ENCODE measurements around the gene CLEC2A.

CLEC2A gene

DNA sequence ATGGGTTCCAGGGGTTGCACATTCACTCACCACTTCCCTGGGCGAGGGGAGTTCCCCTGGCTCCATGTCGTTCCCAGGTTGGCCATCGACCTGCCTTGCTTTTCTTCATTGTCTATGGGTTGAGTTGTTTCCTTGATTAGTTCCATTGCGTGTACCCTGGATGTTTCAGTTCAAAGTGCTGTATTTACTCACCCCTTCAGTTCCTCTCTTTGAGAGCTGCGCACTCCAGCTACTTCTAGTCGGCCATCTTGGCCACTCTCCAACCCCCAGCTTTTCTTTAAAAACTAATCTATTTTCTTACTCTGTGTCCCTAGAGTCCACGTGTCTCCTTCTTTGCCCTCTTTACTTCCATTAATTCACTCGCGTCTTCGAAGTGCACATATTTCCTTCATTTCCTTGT is 11.7 kb downstream of the CLEC2A start:
- no peak for TF ChIP-seq CTCF (conservative IDR thresholded peaks at IDR 0.05; ENCODE audit: low read length)
- DNase-seq (ENCODE audit: low read depth), result no peak
- no peak overlapping the region for H3K4me3 ChIP-seq (ENCODE audit: low read length)

DNA sequence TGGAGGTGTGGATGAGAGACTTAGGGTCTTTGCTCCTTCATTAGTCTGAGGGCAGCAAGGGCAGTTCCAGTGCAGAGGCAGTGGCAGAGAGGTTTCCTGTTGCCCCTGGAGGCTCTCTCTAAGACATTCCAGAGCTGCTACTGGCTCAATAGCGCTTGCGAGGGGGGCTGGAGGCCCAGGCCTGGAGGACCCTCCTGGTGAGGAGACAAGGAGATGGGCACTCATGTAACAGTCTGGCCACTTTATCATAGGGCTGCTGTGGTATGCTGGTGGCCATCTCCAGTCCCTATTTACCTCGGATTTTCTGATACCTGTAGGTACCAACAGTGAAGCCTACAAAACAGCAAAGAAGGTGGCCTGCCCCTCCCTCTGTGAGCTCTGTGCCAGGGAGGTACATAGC is 12.7 kb downstream of the CLEC2A start:
- DNase-seq (ENCODE audit: low read depth), result no peak
- no peak overlapping the region for H3K4me3 ChIP-seq (ENCODE audit: low read length)
- no peak for TF ChIP-seq CTCF (conservative IDR thresholded peaks at IDR 0.05; ENCODE audit: low read length)

GRCh38 chr12:9911708-9912107 is 20.5 kb downstream of the CLEC2A start:
- DNase-seq (ENCODE audit: low read depth), result no peak
- no peak for TF ChIP-seq CTCF (conservative IDR thresholded peaks at IDR 0.05; ENCODE audit: low read length)
- no peak overlapping the region for H3K4me3 ChIP-seq (ENCODE audit: low read length)

DNA sequence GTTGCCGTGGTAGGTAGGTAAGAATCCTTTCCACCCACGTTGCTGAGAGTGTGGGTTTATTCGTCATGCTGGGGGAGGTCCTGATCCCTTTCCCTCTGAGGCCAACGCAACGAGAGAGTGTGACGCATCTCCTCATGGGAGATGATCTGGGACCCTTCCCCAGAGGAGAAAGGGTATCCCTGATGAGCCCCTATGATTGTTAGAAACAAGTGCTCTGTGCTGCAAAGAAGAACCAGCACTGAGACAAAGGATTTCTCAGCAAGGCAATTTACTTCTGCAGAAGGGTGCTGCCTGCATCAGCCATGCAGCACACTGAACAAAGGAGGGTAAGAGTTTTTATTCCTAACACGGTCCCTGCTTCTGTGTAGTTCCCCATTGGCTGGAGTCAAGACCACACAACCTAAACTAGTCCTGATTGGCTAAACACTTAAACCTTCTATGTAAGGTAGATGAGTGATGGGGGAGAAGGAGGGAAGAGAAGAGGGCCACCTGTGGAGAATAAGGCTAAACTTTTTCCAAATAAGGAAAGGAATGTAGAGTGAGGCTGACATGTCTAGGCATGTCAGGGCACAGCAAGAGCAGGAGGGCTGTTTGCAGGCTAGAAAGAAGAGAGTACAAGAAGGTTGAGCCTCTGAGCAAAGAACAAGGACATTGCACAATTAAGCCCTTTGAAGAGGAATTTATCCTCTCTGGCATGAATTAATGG is 21.3 kb downstream of the CLEC2A start:
- H3K4me3 ChIP-seq (ENCODE audit: low read length), result no peak overlapping the region
- peak; percentile 52 for DNase-seq (ENCODE audit: low read depth)
- no peak for TF ChIP-seq CTCF (conservative IDR thresholded peaks at IDR 0.05; ENCODE audit: low read length)

DNA sequence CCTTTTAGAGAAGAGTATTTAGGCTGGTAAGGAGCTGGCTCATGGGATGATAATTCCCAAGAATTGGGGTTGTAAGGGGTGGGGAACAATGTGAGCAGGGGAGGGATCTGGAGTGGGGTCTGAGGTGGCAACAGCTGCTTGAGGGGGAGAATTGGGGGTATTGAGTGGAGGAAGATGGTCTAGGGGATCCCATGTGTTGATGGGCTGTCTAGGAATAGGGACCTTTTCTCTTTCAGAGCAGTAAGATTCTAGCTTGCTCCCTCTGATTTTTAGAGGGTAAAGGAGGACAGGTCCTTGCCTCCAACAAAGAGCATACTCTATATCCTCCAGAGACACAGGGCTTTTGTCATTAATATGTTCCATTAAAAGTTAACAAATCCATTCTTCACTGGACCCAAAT is 22.4 kb downstream of the CLEC2A start:
- no peak for DNase-seq (ENCODE audit: low read depth)
- no peak overlapping the region for H3K4me3 ChIP-seq (ENCODE audit: low read length)
- TF ChIP-seq CTCF (conservative IDR thresholded peaks at IDR 0.05; ENCODE audit: low read length), result no peak

GRCh38 chr12:9908350-9908749 is 23.8 kb downstream of the CLEC2A start:
- no peak for TF ChIP-seq CTCF (conservative IDR thresholded peaks at IDR 0.05; ENCODE audit: low read length)

GRCh38 chr12:9907769-9908168 is 24.4 kb downstream of the CLEC2A start:
- DNase-seq (ENCODE audit: low read depth), result no peak
- no peak overlapping the region for H3K4me3 ChIP-seq (ENCODE audit: low read length)
- no peak for TF ChIP-seq CTCF (conservative IDR thresholded peaks at IDR 0.05; ENCODE audit: low read length)

More at GRCh38 chr12:9908350-9908749, 23.8 kb downstream of the CLEC2A start:
- H3K4me3 ChIP-seq (ENCODE audit: low read length), result no peak overlapping the region
- DNase-seq (ENCODE audit: low read depth), result no peak

All from AG10803 (cell line).